ENCODE measurements around the gene ZSCAN22. TPM values are rescaled to one million over a fixed set of nuclear protein-coding genes. Genes with fewer than 3 reads are reported as not detected.

The ZSCAN22 gene
- total RNA-seq, 1 experiment from 2014 or later, result 3.2 TPM

DNA sequence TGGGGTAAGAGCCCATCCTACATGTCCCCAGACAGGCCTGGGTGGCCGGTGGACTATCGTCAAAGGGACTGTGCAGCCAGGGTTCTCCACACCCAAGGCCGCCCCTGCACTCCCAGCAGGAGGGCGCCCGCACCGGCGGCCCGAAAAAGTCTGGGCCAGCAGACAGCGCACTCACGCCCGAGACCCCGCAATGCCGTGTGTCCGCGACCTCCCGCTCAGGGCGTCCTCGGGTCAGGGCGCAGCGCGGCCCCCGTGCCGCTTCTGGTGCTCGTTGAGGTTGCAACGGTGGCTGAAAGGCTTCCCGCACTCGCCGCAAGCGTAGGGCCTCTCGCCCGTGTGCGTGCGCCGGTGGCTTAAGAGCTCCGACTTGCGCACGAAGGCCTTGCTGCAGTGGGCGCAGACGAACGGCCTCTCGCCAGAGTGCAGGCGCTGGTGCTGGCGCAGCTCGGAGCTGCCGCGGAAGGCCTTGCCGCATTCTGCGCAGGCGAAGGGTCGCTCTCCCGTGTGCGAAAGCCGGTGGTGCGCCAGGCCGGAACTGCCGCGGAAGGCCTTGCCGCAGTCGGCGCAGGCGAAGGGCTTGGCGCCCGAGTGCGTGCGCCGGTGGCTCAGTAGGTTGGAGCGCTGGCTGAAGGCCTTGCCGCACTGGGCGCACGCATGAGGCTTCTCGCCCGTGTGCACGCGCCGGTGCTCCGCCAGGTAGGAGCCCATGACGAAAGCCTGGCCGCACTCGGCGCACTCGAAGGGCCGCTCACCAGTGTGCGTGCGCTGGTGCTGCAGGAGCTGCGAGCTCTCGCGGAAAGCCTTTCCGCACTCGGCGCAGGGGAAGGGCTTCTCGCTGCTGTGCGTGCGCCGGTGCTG, 29.3 kb downstream of the ZSCAN22 start:
- Mint-ChIP-seq H3K27ac (no peak overlapping the region), H3K4me3 (peak overlapping the region; percentile 8; the same call in 1 of the 2 replicates), H3K4me1 (peaks cover 4% of the 10 kb centered on the region; the same call in 1 of the 2 replicates), H3K36me3 (no peaks in the 10 kb centered on the region), H3K27me3 (ENCODE audit: low read depth) (peaks cover 8% of the 10 kb centered on the region), H3K9me3 (no peaks in the 10 kb centered on the region)
- TF ChIP-seq, protein P1, sequence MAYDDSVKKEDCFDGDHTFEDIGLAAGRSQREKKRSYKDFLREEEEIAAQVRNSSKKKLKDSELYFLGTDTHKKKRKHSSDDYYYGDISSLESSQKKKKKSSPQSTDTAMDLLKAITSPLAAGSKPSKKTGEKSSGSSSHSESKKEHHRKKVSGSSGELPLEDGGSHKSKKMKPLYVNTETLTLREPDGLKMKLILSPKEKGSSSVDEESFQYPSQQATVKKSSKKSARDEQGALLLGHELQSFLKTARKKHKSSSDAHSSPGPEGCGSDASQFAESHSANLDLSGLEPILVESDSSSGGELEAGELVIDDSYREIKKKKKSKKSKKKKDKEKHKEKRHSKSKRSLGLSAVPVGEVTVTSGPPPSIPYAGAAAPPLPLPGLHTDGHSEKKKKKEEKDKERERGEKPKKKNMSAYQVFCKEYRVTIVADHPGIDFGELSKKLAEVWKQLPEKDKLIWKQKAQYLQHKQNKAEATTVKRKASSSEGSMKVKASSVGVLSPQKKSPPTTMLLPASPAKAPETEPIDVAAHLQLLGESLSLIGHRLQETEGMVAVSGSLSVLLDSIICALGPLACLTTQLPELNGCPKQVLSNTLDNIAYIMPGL (CRISPR knock-in tag; IDR thresholded peaks at IDR 0.05), result 0 out of 2 replicates have a peak, but pooled peaks have one; percentile 8
- TF ChIP-seq AFF4 (CRISPR knock-in tag; IDR thresholded peaks at IDR 0.05; ENCODE audit: borderline replicate concordance) (no peak), STAT6 (CRISPR knock-in tag; conservative IDR thresholded peaks at IDR 0.05; ENCODE audit: low read depth) (no peak)
- CTCF ChIA-PET, result interaction anchor here (0.9 to 1.0 kb wide), 2 partner anchors 17 to 26 kb away, joined by 3 to 4 read pairs; no protein-coding TSS in a partner anchor
- ATAC-seq (peak; percentile 13), DNase-seq (ENCODE audit: low spot score) (peak; percentile 27)
- POLR2A ChIA-PET, result no interaction called here

GRCh38 chr19:58356766-58357480, 30.1 kb downstream of the ZSCAN22 start:
- Mint-ChIP-seq H3K36me3 (no peaks in the 10 kb centered on the region), H3K9me3 (no peaks in the 10 kb centered on the region), H3K27me3 (ENCODE audit: low read depth) (peaks cover 8% of the 10 kb centered on the region), H3K4me1 (peaks cover 6% of the 10 kb centered on the region; the same call in 1 of the 2 replicates), H3K4me3 (no peak overlapping the region), H3K27ac (no peak overlapping the region)
- ChIA-PET POLR2A (no interaction called here), CTCF (interaction anchor here (0.9 to 1.0 kb wide), 3 partner anchors 17 to 27 kb away, joined by 3 to 4 read pairs (median 3); no protein-coding TSS in a partner anchor)
- TF ChIP-seq ARID4B (CRISPR knock-in tag; IDR thresholded peaks at IDR 0.05; ENCODE audit: borderline replicate concordance) (no peak), ZNF416 (CRISPR knock-in tag; IDR thresholded peaks at IDR 0.05) (no peak), FOXK1 (CRISPR knock-in tag; IDR thresholded peaks at IDR 0.05) (no peak), HMGA2 (CRISPR knock-in tag; IDR thresholded peaks at IDR 0.05) (no peak), TP53 (CRISPR knock-in tag; IDR thresholded peaks at IDR 0.05) (no peak), KAT7 (CRISPR knock-in tag; IDR thresholded peaks at IDR 0.05; ENCODE audit: borderline replicate concordance) (no peak), NR3C1 (CRISPR knock-in tag; conservative IDR thresholded peaks at IDR 0.05; ENCODE audit: low read depth) (no peak), FOXJ3 (CRISPR knock-in tag; IDR thresholded peaks at IDR 0.05; ENCODE audit: borderline replicate concordance) (no peak), ZBTB21 (CRISPR knock-in tag; IDR thresholded peaks at IDR 0.05; ENCODE audit: borderline replicate concordance) (no peak), SP1 (CRISPR knock-in tag; conservative IDR thresholded peaks at IDR 0.05) (no peak), CBFB (CRISPR knock-in tag; IDR thresholded peaks at IDR 0.05; ENCODE audit: low read depth) (no peak), NFYB (CRISPR knock-in tag; conservative IDR thresholded peaks at IDR 0.05; ENCODE audit: low read depth) (no peak)
- TF ChIP-seq, protein P2, sequence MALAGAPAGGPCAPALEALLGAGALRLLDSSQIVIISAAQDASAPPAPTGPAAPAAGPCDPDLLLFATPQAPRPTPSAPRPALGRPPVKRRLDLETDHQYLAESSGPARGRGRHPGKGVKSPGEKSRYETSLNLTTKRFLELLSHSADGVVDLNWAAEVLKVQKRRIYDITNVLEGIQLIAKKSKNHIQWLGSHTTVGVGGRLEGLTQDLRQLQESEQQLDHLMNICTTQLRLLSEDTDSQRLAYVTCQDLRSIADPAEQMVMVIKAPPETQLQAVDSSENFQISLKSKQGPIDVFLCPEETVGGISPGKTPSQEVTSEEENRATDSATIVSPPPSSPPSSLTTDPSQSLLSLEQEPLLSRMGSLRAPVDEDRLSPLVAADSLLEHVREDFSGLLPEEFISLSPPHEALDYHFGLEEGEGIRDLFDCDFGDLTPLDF (CRISPR knock-in tag; IDR thresholded peaks at IDR 0.05), result no peak
- 0 out of 2 replicates have a peak, but pooled peaks have one; percentile 15 for ATAC-seq
- no peak for DNase-seq (ENCODE audit: low spot score)
